Stomach (tissue), 9 donors: Measurements from ENCODE around the gene ESRRG. TPM values are rescaled to one million over a fixed set of nuclear protein-coding genes. Genes with fewer than 3 reads are reported as not detected.

Experiments used
- DNase-seq, 2 donors: peaks; one replicate each; pipeline versions ENCODE4 v3.0.0 to v3.0.0-alpha.2; 2013 to 2019
- H3K27ac ChIP-seq, 5 donors: fragments of 200-600 bp in 4 of 5; sonication (generic) in 4 of 5; one replicate each; pipeline ENCODE4 v1.5.1; 2013 to 2019; ENCODE audit warnings: mild to moderate bottlenecking in 1 of 5, moderate library complexity in 1 of 5
- H3K27me3 ChIP-seq, 3 donors: fragments of 200-600 bp; sonication (generic); one replicate each; pipeline ENCODE4 v1.5.1; 2017 to 2019; ENCODE audit warnings: mixed run types in 1 of 3
- H3K36me3 ChIP-seq, 4 donors: fragments of 200-600 bp; sonication (generic); 1 replicate in 3 of 4; 2 replicates in 1 of 4; pipeline ENCODE4 v1.5.1; 2016 to 2019
- H3K4me1 ChIP-seq, 4 donors: fragments of 200-600 bp; sonication (generic); one replicate each; pipeline ENCODE4 v1.5.1; 2016 to 2019
- H3K4me3 ChIP-seq, 4 donors: fragments of 200-600 bp; sonication (generic) in 3 of 4; one replicate each; pipeline ENCODE4 v1.5.1; 2016 to 2019; ENCODE audit warnings: mild to moderate bottlenecking in 1 of 4
- H3K9me3 ChIP-seq, 4 donors: fragments of 200-600 bp; sonication (generic); one replicate each; pipeline ENCODE4 v1.5.1; 2016 to 2019
- EP300 ChIP-seq: sonication (generic); formaldehyde crosslinking; IDR thresholded peaks from one replicate; pipeline ENCODE4 v1.6.1; 2017; ENCODE audit warnings: antibody characterized with exemption
- POLR2A ChIP-seq, 4 donors: fragments of 450-650 bp; IDR thresholded peaks; one replicate each; pipeline ENCODE4 v1.6.1; 2016; ENCODE audit warnings: antibody characterized with exemption in 4 of 4, control low read depth in 2 of 4, mild to moderate bottlenecking in 1 of 4, moderate library complexity in 1 of 4
- POLR2AphosphoS5 ChIP-seq, 3 donors: sonication (generic); formaldehyde crosslinking; IDR thresholded peaks; one replicate each; pipeline ENCODE4 v1.6.1; 2016; ENCODE audit warnings: antibody characterized with exemption in 3 of 3
- WGBS, 5 donors: extraction: QIAGEN DNeasy Blood & Tissue Kit in 3 of 5; methylation state at CpG; one replicate each; pipeline versions ENCODE4 v1.1.5 to v1.1.7; 2013 to 2018; 5-methylcytosine and 5-hydroxymethylcytosine counted together
- intact Hi-C: fragments of 100-400 bp; cut with DNase I; formaldehyde crosslinking; loops from one replicate; pipeline ENCODE4 v1.15.1; 2023; ENCODE audit warnings: low total_unique reads
- polyA plus RNA-seq, 3 donors: library from polyadenylated mRNA; stranded (reverse); fragments of 200-250 nt; gene quantifications; one replicate each; pipeline ENCODE4 v1.2.3, GENCODE V29; 2013
- total RNA-seq, 5 donors: library from RNA; depleted of rRNA; stranded (reverse); fragments of >200 nt; gene quantifications; one replicate each; pipeline versions ENCODE4 v1.1.0 to v1.2.3, GENCODE V29; 2014 to 2016
- TF ChIP-seq, protein P1 (sequence below), 7 experiments: fragments of 450-650 bp in 4 of 7; fragments of 200-600 bp in 3 of 7; sonication (generic) in 3 of 7; IDR thresholded peaks; one replicate each; pipeline ENCODE4 v1.5.1; 2016 to 2019; ENCODE audit warnings: antibody characterized with exemption in 7 of 7, control low read depth in 2 of 7, mild to moderate bottlenecking in 1 of 7
- donor health status: healthy with polysubstance abuse.
- donor health status: Bipolar disorder and iron deficiency.
- donor health status: healthy.

Gene ESRRG
- total and polyA plus RNA-seq, 8 donors, result 0.29 to 247 (median 34.2) TPM

DNA sequence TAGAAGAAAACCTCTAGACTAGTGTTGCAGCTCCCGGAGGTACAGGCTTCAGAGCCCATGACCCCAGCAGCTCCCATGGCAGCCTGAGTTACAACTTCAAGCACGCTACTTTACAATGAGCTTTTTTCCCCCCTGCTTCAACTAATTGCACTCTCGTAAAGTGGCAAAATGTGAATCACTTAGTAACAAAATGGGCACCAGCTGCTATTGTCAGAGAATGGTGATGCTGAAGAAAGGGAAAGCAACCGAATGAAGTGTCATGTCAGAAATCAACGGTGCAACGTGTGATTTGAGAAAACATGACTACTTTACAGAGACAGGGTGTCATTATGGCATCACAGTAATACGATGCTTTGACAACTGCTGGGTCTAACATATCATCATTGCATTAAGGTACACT is 40.5 kb downstream of the ESRRG start:
- no peak for TF ChIP-seq POLR2AphosphoS5 (IDR thresholded peaks at IDR 0.05)
- TF ChIP-seq EP300, result no peak
- no peak for TF ChIP-seq POLR2A (IDR thresholded peaks at IDR 0.05)
- TF ChIP-seq, protein P1, sequence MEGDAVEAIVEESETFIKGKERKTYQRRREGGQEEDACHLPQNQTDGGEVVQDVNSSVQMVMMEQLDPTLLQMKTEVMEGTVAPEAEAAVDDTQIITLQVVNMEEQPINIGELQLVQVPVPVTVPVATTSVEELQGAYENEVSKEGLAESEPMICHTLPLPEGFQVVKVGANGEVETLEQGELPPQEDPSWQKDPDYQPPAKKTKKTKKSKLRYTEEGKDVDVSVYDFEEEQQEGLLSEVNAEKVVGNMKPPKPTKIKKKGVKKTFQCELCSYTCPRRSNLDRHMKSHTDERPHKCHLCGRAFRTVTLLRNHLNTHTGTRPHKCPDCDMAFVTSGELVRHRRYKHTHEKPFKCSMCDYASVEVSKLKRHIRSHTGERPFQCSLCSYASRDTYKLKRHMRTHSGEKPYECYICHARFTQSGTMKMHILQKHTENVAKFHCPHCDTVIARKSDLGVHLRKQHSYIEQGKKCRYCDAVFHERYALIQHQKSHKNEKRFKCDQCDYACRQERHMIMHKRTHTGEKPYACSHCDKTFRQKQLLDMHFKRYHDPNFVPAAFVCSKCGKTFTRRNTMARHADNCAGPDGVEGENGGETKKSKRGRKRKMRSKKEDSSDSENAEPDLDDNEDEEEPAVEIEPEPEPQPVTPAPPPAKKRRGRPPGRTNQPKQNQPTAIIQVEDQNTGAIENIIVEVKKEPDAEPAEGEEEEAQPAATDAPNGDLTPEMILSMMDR (IDR thresholded peaks at IDR 0.05), result no peak
- intact Hi-C loops, result no loop called here
- no peak for DNase-seq
- Histone ChIP-seq H3K36me3 (no peaks in the 10 kb centered on the region), H3K27ac (no peak overlapping the region), H3K9me3 (no peaks in the 10 kb centered on the region), H3K4me1 (no peaks in the 10 kb centered on the region), H3K4me3 (no peak overlapping the region), H3K27me3 (no peaks in the 10 kb centered on the region)
- WGBS, 5 donors, result 89 to 95% (median 89%) methylated on average over 7 of the region's 7 CpGs

- Histone ChIP-seq H3K27me3 (no peaks in the 10 kb centered on the region), H3K4me1 (no peaks in the 10 kb centered on the region), H3K27ac (no peak overlapping the region), H3K36me3 (peaks cover 0 to 5% (median 3%) of the 10 kb centered on the region in 4 donors), H3K4me3 (no peak overlapping the region), H3K9me3 (no peaks in the 10 kb centered on the region)
- WGBS, 5 donors, result 71 to 85% (median 79%) methylated on average over 14 of the region's 14 CpGs
- intact Hi-C loops, result no loop called here
- TF ChIP-seq, protein P1 (IDR thresholded peaks at IDR 0.05), result no peak
- TF ChIP-seq POLR2AphosphoS5 (IDR thresholded peaks at IDR 0.05) (no peak), EP300 (no peak), POLR2A (IDR thresholded peaks at IDR 0.05) (no peak)
- DNase-seq, result no peak
These were observed 44.1 kb downstream of the ESRRG start for GRCh38 chr1:216679108-216679507.

DNA sequence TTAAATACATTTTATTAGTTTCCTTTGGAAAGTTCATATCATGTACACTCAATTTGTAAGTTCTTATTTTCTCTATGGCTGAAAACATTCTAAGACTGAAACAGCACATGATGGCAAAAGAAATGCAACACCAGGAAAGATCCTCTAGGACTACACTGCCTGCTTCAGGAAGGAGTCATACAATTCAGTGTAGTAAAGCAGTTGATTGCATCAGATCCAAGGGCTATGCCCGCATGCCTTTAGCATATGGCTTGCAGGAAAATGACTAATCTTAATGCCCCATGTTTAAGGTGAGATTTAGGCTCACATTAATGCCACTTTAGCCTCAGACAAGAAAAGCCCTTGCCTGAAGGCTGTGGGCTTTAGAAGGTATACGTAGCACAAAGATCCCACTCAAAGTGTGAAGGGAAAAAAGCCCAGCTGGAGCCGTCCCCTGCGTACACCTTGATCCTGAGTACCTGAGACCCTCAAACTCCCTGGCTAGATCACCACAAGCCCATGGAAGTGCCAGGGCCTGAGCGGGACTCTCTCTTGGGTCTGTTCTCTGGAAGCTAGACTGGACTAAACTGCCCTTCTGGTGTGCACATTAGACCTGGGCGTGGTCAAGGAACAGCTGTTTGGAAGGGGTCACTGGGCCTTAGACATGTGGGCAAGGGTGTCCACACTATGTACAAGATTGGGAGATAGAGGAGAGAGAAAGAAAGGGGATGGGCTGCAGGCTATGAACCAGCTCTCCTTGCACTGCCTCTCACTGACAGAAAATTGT is 52.9 kb downstream of the ESRRG start:
- peaks cover 0 to 2% (median 0%) of the 10 kb centered on the region in 4 donors for H3K36me3 ChIP-seq
- intact Hi-C loops, result no loop called here
- H3K9me3 ChIP-seq, result no peaks in the 10 kb centered on the region
- H3K27me3 ChIP-seq, result no peaks in the 10 kb centered on the region
- peak in 1 of 2 donors; percentile 9 for DNase-seq
- WGBS, 5 donors, result 92 to 95% (median 94%) methylated on average over 6 of the region's 6 CpGs
- no peak overlapping the region for H3K27ac ChIP-seq
- no peaks in the 10 kb centered on the region for H3K4me1 ChIP-seq
- H3K4me3 ChIP-seq, result no peak overlapping the region
- TF ChIP-seq EP300 (no peak), POLR2AphosphoS5 (IDR thresholded peaks at IDR 0.05) (no peak), POLR2A (IDR thresholded peaks at IDR 0.05) (no peak)
- TF ChIP-seq, protein P1 (IDR thresholded peaks at IDR 0.05), result no peak

DNA sequence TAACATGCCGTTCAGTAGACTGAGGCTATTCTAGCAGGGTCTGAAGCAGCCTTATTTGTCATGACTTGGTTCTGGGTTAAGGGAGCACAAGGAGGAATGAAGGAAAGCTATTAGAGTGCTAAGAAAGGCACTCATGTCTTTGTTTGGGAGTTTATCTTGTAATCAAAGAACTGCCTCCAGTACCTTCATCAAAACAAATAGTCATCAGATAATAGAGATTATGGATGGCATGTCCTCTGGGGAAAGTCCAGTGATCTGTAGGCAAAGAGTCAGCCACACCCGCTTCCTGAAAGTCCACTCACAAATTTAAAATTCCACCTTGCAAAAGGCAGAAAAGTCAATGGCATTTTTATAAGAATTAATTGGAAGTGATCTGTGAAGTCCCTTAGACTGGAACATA is 56.8 kb downstream of the ESRRG start:
- no peak for DNase-seq
- Histone ChIP-seq H3K27me3 (no peaks in the 10 kb centered on the region), H3K9me3 (no peaks in the 10 kb centered on the region), H3K27ac (no peak overlapping the region), H3K4me3 (no peak overlapping the region), H3K36me3 (no peaks in the 10 kb centered on the region), H3K4me1 (no peaks in the 10 kb centered on the region)
- no peak for TF ChIP-seq POLR2AphosphoS5 (IDR thresholded peaks at IDR 0.05)
- TF ChIP-seq POLR2A (IDR thresholded peaks at IDR 0.05), result no peak
- TF ChIP-seq, protein P1 (IDR thresholded peaks at IDR 0.05), result no peak
- TF ChIP-seq EP300, result no peak
- intact Hi-C loops, result no loop called here
- 86 to 100% (median 92%) methylated on average over 2 of the region's 2 CpGs for WGBS, 5 donors
